Breast epithelium (tissue), 4 donors: ENCODE data around the gene G0S2. TPM values are rescaled to one million over a fixed set of nuclear protein-coding genes. Genes with fewer than 3 reads are reported as not detected.

Source experiments
- DNase-seq, 2 donors: peaks; one replicate each; pipeline ENCODE4 v3.0.0-alpha.2; 2019; ENCODE audit warnings: low spot score in 2 of 2
- H3K27ac ChIP-seq, 2 donors: fragments of 200-600 bp; sonication (generic) in 1 of 2; one replicate each; pipeline ENCODE4 v1.5.1; 2016 to 2019; ENCODE audit warnings: mild to moderate bottlenecking in 1 of 2
- H3K27me3 ChIP-seq, 2 donors: fragments of 200-600 bp; sonication (generic) in 1 of 2; one replicate each; pipeline versions ENCODE4 v1.5.1 to v1.6.0; 2017 to 2019; ENCODE audit warnings: control low read depth in 1 of 2, mild to moderate bottlenecking in 1 of 2
- H3K36me3 ChIP-seq: fragments of 200-600 bp; one replicate; pipeline ENCODE4 v1.5.1; 2019
- H3K4me1 ChIP-seq, 2 donors: fragments of 200-600 bp; sonication (generic); one replicate each; pipeline ENCODE4 v1.5.1; 2016 to 2019; ENCODE audit warnings: control low read depth in 1 of 2
- H3K4me3 ChIP-seq, 3 donors: fragments of 200-600 bp; sonication (generic); 1 replicate in 2 of 3; 2 replicates in 1 of 3; pipeline ENCODE4 v1.5.1; 2016 to 2019; ENCODE audit warnings: mild to moderate bottlenecking in 3 of 3, moderate library complexity in 2 of 3
- H3K9me3 ChIP-seq, 2 donors: fragments of 200-600 bp; sonication (generic) in 1 of 2; one replicate each; pipeline ENCODE4 v1.5.1; 2016 to 2019; ENCODE audit warnings: control low read depth in 1 of 2
- POLR2A ChIP-seq: fragments of 450-650 bp; IDR thresholded peaks from one replicate; pipeline ENCODE4 v1.6.1; 2016; ENCODE audit warnings: antibody characterized with exemption, mild to moderate bottlenecking, moderate library complexity
- POLR2AphosphoS5 ChIP-seq, 3 donors: sonication (generic); formaldehyde crosslinking; IDR thresholded peaks; one replicate each; pipeline ENCODE4 v1.6.1; 2017; ENCODE audit warnings: antibody characterized with exemption in 3 of 3
- intact Hi-C: fragments of 100-400 bp; cut with DNase I; formaldehyde crosslinking; loops from one replicate; pipeline ENCODE4 v1.15.1; 2023; ENCODE audit warnings: low total_unique reads
- total RNA-seq, 3 donors: library from RNA; depleted of rRNA; stranded (reverse); fragments of >200 nt; gene quantifications; one replicate each; pipeline ENCODE4 v1.1.0, GENCODE V29; 2016
- TF ChIP-seq, protein P1 (sequence below), 3 donors: fragments of 450-650 bp; IDR thresholded peaks; one replicate each; pipeline ENCODE4 v1.5.1; 2016 to 2017; ENCODE audit warnings: antibody characterized with exemption in 3 of 3, mild to moderate bottlenecking in 3 of 3, moderate library complexity in 3 of 3

Gene G0S2, protein sequence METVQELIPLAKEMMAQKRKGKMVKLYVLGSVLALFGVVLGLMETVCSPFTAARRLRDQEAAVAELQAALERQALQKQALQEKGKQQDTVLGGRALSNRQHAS
- 1,000 to 10,000 TPM in 1 of 3 donors, 100 to 1,000 TPM in 2; 198 to 1,307 (median 636) TPM for total RNA-seq

- intact Hi-C loops: no loop called here
These were observed at the start of gene G0S2 for GRCh38 chr1:209674957-209675564. TSS of gene G0S2 (plus strand) at chr1:209675412. CDS start at chr1:209675685, 273 bp downstream.

DNA sequence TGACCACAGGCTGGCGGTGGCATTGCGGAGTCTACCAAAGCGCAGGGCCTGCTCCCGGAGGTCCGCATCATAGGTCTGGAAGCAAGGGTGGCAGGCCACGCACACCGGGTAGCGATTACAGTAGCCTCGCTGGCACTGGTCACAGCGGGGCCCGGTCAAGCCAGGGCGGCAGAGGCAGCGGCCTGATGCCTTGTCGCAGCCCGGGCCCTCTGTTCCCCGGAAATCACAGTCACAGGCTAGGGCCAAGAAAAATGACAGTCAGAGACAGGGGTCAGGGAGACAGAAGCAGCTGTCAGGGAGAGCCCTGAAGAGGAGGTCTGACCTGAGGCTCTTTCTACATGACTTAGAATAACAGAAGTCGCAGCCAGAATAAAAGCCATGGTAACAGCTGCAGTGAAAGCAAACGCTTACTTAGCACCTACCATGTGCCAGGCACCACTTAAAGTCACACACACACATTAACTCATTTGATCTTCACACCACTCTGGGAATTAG lies 49.4 kb upstream of the G0S2 start:
- TF ChIP-seq POLR2A (no peak), POLR2AphosphoS5 (IDR thresholded peaks at IDR 0.05) (no peak)
- TF ChIP-seq, protein P1, sequence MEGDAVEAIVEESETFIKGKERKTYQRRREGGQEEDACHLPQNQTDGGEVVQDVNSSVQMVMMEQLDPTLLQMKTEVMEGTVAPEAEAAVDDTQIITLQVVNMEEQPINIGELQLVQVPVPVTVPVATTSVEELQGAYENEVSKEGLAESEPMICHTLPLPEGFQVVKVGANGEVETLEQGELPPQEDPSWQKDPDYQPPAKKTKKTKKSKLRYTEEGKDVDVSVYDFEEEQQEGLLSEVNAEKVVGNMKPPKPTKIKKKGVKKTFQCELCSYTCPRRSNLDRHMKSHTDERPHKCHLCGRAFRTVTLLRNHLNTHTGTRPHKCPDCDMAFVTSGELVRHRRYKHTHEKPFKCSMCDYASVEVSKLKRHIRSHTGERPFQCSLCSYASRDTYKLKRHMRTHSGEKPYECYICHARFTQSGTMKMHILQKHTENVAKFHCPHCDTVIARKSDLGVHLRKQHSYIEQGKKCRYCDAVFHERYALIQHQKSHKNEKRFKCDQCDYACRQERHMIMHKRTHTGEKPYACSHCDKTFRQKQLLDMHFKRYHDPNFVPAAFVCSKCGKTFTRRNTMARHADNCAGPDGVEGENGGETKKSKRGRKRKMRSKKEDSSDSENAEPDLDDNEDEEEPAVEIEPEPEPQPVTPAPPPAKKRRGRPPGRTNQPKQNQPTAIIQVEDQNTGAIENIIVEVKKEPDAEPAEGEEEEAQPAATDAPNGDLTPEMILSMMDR (IDR thresholded peaks at IDR 0.05): no peak
- H3K27ac ChIP-seq: no peak overlapping the region
- intact Hi-C loops: no loop called here
- H3K4me3 ChIP-seq: no peak overlapping the region
- no peaks in the 10 kb centered on the region for H3K27me3 ChIP-seq
- no peak for DNase-seq
- no peaks in the 10 kb centered on the region for H3K9me3 ChIP-seq
- H3K4me1 ChIP-seq: no peaks in the 10 kb centered on the region
- no peaks in the 10 kb centered on the region for H3K36me3 ChIP-seq

More at GRCh38 chr1:209674957-209675564, at the start of gene G0S2:
- no peaks in the 10 kb centered on the region for H3K4me1 ChIP-seq
- peak within 1 kb of the TSS; percentile 48 to 63 (median 54) for H3K4me3 ChIP-seq
- H3K27ac ChIP-seq: peak within 1 kb of the TSS in 1 of 2 donors; percentile 16
- H3K9me3 ChIP-seq: no peaks in the 10 kb centered on the region
- DNase-seq: peak in 1 of 2 donors; percentile 54
- H3K36me3 ChIP-seq: no peaks in the 10 kb centered on the region
- TF ChIP-seq, protein P1 (IDR thresholded peaks at IDR 0.05): no peak
- TF ChIP-seq POLR2A (no peak), POLR2AphosphoS5 (IDR thresholded peaks at IDR 0.05) (no peak)
- H3K27me3 ChIP-seq: no peaks in the 10 kb centered on the region

DNA sequence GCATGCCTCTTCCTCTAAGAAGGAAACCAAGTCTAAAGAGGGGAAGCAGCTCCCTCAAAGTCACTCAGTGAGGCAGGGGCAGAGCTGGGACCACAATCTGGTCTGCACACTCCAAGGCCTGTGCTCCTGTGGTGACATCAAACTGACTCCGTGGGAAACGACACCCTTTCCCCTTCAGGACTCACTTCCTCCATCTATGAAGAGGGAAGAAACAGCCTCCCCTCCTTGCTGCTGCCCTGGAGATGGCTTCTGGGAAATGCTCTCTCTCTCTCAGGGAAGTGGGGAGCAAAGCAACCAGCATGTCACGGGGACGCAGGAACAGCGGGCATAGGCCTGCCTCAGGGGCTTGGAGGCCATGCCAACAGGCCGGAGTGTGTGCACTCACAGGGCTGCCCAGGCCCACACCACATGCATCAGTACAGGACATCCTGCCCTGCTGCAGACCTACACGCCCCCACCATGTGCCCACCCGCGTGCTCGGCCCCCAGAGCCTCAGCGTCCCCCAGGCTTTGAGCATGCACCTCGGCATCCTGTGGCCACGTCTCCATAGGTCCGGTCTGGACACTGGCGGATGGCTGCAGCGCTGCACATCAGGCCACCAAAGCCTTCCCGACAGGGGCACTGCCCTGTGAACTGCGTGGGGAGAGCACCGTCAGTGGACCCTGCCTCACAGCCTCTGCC lies 48.7 kb upstream of the G0S2 start:
- no peak overlapping the region for H3K4me3 ChIP-seq
- H3K9me3 ChIP-seq: no peaks in the 10 kb centered on the region
- H3K27me3 ChIP-seq: no peaks in the 10 kb centered on the region
- no peak for DNase-seq
- no peaks in the 10 kb centered on the region for H3K36me3 ChIP-seq
- intact Hi-C loops: no loop called here
- TF ChIP-seq POLR2A: no peak
- no peak for TF ChIP-seq POLR2AphosphoS5 (IDR thresholded peaks at IDR 0.05)
- TF ChIP-seq, protein P1 (IDR thresholded peaks at IDR 0.05): no peak
- H3K4me1 ChIP-seq: no peaks in the 10 kb centered on the region
- H3K27ac ChIP-seq: no peak overlapping the region

DNA sequence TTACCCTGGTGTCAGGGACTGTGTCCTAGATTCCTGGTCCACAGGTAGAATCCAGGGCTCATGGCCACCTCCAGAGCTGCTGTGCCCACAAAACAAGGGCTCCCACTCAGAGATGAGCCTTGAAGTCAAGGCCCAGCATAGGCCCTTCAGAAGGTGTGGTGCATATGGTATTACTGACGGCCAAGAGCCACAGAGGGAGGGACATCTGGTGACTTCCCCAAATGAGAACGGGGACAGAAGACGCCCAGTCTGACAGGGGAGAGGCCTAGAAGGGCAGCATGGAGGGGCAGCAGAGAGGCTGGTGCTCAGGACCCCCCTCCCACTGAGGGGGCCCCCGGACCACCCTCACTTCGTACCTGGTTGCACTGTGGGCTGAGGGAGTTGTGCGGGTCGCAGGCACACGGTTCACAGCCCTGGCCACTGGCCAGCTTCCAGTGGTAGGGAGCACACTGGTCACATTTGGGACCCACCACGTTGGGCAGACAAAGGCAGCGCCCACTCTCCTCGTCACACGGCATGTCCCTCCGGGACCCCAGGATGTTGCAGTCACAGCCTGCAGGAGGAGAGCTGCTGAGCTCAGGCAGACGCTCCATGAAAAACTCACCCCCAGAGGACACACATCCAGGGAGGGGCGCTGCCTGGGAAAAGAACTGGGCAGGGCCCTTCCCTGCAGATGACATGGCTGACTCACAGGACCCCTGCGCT lies 48.0 kb upstream of the G0S2 start:
- intact Hi-C loops: no loop called here
- H3K36me3 ChIP-seq: no peaks in the 10 kb centered on the region
- no peak for DNase-seq
- H3K4me3 ChIP-seq: no peak overlapping the region
- H3K9me3 ChIP-seq: no peaks in the 10 kb centered on the region
- no peak for TF ChIP-seq POLR2AphosphoS5 (IDR thresholded peaks at IDR 0.05)
- TF ChIP-seq, protein P1 (IDR thresholded peaks at IDR 0.05): no peak
- no peaks in the 10 kb centered on the region for H3K27me3 ChIP-seq
- no peak overlapping the region for H3K27ac ChIP-seq
- H3K4me1 ChIP-seq: no peaks in the 10 kb centered on the region
